Measurements from ENCODE around the gene AADAC.
"Not testable (repeated sequence)": the region's sequence is repeated elsewhere in the genome, so short reads cannot be mapped to it uniquely, and the experiment has no call there.

Gene AADAC

DNA sequence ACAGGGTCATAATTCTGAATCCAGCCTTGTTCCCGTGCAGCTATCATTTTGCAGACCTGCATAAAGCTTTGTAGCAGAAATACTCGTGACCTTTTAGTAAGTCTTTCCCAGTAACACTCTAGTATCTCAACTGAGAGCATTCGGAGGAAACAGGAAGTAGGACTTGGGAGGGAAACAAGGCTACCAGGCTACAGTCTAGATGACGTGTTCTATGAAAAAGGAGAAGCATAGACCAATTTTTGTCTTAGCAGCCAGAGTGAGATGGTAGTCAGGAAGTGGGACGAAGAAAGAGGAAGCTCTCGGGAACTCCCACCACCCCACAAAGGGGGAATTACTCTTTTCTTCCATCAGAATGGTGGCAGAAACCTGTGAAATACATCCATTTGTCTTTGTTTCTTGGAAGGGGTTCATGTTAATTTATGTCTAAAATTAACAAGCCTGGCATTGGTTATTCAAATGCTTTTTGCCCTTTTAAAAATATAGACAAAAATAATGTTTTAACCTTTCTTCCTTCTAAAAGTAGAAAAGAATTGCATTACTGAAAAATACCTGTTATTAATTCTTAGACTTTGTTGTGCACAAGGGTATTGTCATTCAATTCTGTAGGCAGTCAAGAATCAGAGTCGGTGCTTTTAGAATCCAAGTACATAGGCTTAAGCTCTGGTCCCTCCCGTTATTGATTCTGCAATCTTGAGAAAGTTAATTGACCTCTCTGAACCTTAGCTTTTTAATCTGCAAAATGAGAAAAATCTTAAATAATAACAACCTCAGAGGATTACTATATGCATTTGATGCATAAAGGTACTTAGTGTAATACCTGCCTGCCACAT is 57.9 kb downstream of the AADAC start:
- H3K4me1 ChIP-seq (ENCODE audit: insufficient read depth, low read length) = no peaks in the 10 kb centered on the region
- H3K36me3 ChIP-seq (ENCODE audit: insufficient read depth, low read length) = no peaks in the 10 kb centered on the region
- no peaks in the 10 kb centered on the region for H3K9me3 ChIP-seq (ENCODE audit: low read length)
- H3K27me3 ChIP-seq (ENCODE audit: insufficient read depth, low read length) = no peaks in the 10 kb centered on the region
- no peak overlapping the region for H3K4me3 ChIP-seq (ENCODE audit: low read length)
- no peak overlapping the region for H2AFZ ChIP-seq (ENCODE audit: low read depth, low read length)

DNA sequence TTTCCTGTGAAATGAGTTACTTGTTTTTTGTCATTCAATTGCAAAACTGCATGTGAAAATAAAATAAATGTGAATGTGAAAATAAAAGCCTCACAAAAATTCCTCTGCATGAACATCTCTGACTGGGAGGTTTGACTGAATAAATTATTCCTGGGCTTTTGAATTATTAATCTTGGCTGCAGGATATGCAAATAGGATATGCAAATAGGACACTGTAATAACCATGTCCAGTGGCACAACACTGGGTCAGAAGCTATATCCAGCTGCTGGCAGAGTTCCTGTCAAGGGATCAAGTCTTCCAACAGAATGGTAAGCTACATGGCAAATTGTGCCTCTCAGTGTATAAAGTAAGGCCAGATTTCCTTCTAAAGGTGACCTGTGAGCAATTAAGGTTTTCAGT is 59.5 kb downstream of the AADAC start, which contains the start of gene SUCNR1:
Gene SUCNR1, plus strand, starts transcription at position 246 of the 400 bp plus-strand sequence. CDS start 6,250 bp downstream, outside the sequence.
- H3K36me3 ChIP-seq (ENCODE audit: insufficient read depth, low read length) = no peaks in the 10 kb centered on the region
- H3K4me3 ChIP-seq (ENCODE audit: low read length) = no peak within 1 kb of the TSS
- H3K9me3 ChIP-seq (ENCODE audit: low read length) = no peaks in the 10 kb centered on the region
- H3K27me3 ChIP-seq (ENCODE audit: insufficient read depth, low read length) = no peaks in the 10 kb centered on the region
- H3K4me1 ChIP-seq (ENCODE audit: insufficient read depth, low read length) = no peaks in the 10 kb centered on the region
- H2AFZ ChIP-seq (ENCODE audit: low read depth, low read length) = no peak within 1 kb of the TSS

DNA sequence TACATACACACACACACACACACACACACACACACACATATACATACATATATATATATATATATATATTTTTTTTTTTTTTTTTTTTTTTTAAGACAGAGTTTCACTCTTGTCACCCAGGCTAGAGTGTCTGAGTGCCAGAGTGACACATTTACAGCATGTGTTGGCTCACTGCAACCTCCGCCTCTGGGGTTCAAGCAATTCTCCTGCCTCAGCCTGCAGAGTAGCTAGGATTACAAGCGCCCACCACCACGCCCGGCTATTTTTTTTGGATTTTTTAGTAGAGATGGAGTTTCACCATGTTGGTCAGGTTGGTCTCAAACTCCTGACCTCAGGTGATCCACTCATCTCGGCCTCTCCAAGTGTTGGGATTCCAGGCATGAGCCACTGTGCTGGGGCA is 60.2 kb downstream of the AADAC start:
- H3K4me1 ChIP-seq (ENCODE audit: insufficient read depth, low read length); H3K9me3 ChIP-seq (ENCODE audit: low read length): not testable (repeated sequence)

DNA sequence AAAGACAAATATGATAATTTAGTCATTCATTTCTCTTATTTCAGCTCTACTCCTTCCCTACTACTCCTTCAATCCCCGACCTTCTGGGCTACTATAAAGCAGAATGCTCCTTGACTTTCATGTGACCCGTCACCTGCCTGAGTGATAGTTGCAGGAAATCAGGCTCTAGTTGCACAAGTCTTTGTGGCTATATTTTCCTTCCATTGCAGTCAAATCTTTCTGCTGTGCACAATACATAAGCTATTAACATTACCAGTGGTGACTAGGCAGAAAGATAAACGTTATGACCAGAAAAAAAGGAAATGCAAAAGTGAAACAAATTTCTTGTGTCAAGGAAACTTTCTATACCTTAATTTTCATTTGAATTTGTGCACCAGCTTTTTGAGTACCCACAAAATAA is 61.8 kb downstream of the AADAC start:
- H3K4me3 ChIP-seq (ENCODE audit: low read length) = no peak overlapping the region
- no peaks in the 10 kb centered on the region for H3K4me1 ChIP-seq (ENCODE audit: insufficient read depth, low read length)
- H2AFZ ChIP-seq (ENCODE audit: low read depth, low read length) = no peak overlapping the region
- no peaks in the 10 kb centered on the region for H3K9me3 ChIP-seq (ENCODE audit: low read length)
- no peaks in the 10 kb centered on the region for H3K36me3 ChIP-seq (ENCODE audit: insufficient read depth, low read length)
- no peaks in the 10 kb centered on the region for H3K27me3 ChIP-seq (ENCODE audit: insufficient read depth, low read length)

More for the DNA sequence above, 60.2 kb downstream of the AADAC start:
- not testable (repeated sequence) for H2AFZ ChIP-seq (ENCODE audit: low read depth, low read length); H3K27me3 ChIP-seq (ENCODE audit: insufficient read depth, low read length); H3K36me3 ChIP-seq (ENCODE audit: insufficient read depth, low read length); H3K4me3 ChIP-seq (ENCODE audit: low read length)

DNA sequence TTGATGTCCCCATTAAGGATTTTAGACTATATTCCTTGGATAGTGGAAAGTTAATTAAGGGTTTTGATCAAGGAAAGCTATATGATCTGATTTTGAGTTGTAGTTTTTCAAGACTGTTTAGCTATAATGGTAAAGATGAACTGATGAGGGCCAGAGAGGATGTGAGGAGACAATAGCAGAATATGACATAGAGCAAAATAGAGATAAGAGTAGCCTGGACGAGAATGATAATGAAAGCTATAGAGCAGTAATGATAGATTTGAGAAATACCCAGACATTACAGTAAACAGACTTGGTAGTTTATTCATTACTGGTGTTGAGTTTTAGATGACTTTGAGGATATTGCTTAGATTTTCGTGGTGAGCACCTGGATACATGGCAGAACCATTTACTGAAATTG is 63.4 kb downstream of the AADAC start:
- Histone ChIP-seq H3K9me3 (ENCODE audit: low read length) (no peaks in the 10 kb centered on the region), H2AFZ (ENCODE audit: low read depth, low read length) (no peak overlapping the region), H3K36me3 (ENCODE audit: insufficient read depth, low read length) (no peaks in the 10 kb centered on the region), H3K27me3 (ENCODE audit: insufficient read depth, low read length) (no peaks in the 10 kb centered on the region), H3K4me1 (ENCODE audit: insufficient read depth, low read length) (peaks cover 2% of the 10 kb centered on the region), H3K4me3 (ENCODE audit: low read length) (no peak overlapping the region)
